Measurements from ENCODE around the gene MEF2C.

- TF ChIP-seq CTCF (IDR thresholded peaks at IDR 0.05) (no peak), POLR2A (IDR thresholded peaks at IDR 0.05) (no peak)
Observed at GRCh38 chr5:88671106-88671504, 211.9 kb downstream of the MEF2C start.
